WERI-Rb-1 (cell line): Measurements from ENCODE around the gene GLB1L.

Source experiments
- DNase-seq: peaks from one replicate; pipeline ENCODE4 v3.0.0-alpha.2; 2020
- H3K27ac ChIP-seq: fragments of 250-450 bp; sonication (Bioruptor Pico); 2 replicates; pipeline ENCODE4 v1.5.1; 2020; ENCODE audit warnings: mild to moderate bottlenecking, moderate library complexity
- H3K27me3 ChIP-seq: fragments of 250-450 bp; sonication (Bioruptor Pico); 2 replicates; pipeline ENCODE4 v1.5.1; 2021; ENCODE audit warnings: mild to moderate bottlenecking, low read depth, moderate library complexity; ENCODE audit not compliant: insufficient read depth, severe bottlenecking
- H3K36me3 ChIP-seq: fragments of 250-450 bp; sonication (Bioruptor Pico); 2 replicates; pipeline ENCODE4 v1.5.1; 2020; ENCODE audit warnings: mild to moderate bottlenecking, moderate library complexity
- H3K4me3 ChIP-seq: 2 replicates; pipeline ENCODE4 v1.5.1; 2011; ENCODE audit warnings: low read depth, mild to moderate bottlenecking, control low read depth, low read length
- H3K9me3 ChIP-seq: fragments of 250-450 bp; sonication (Bioruptor Pico); 2 replicates; pipeline ENCODE4 v1.5.1; 2021; ENCODE audit warnings: mild to moderate bottlenecking, moderate library complexity; ENCODE audit not compliant: severe bottlenecking
- TF ChIP-seq, protein P1 (sequence below): IDR thresholded peaks from 2 replicates; pipeline ENCODE4 v1.5.1; 2011; ENCODE audit warnings: low read depth, mild to moderate bottlenecking, control low read depth, inconsistent platforms, low read length

Gene GLB1L

DNA sequence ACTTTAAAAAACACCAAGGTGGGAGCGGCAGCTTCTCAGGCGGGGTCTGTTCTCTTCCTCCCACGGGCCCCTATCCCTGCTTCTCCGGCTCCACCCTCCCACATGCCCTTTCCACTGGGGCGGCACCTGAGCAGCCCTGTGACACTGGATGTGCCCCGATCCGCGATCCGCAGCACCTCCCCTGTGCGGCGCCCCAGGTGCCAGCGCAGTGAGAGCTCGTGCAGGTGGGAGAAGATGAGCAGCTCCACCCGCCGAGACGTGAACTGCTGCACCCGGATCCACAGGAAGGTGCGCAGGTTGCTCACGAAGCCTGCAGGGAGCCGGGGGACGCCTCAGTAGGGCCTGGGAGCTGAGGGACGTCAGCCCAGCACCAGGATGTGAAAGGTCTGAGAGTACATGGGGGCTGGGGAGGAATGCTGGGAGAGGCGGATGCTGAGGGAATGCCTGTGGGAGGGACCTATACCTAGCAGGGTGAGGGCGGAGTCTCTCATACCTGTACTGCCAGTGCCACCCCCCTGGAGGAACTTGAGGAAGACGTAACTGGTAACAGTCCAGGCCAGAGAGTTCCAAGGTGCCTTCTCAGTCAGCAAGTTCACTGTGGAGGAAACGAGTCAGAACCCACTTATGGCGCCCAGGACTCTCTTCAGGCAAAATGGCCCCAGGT, 29.2 kb downstream of the GLB1L start:
- Histone ChIP-seq H3K27ac (no peak overlapping the region; the same call in 1 of the 2 replicates), H3K4me3 (no peak overlapping the region), H3K27me3 (no peaks in the 10 kb centered on the region), H3K36me3 (peaks cover 74% of the 10 kb centered on the region), H3K9me3 (no peaks in the 10 kb centered on the region)
- TF ChIP-seq, protein P1, sequence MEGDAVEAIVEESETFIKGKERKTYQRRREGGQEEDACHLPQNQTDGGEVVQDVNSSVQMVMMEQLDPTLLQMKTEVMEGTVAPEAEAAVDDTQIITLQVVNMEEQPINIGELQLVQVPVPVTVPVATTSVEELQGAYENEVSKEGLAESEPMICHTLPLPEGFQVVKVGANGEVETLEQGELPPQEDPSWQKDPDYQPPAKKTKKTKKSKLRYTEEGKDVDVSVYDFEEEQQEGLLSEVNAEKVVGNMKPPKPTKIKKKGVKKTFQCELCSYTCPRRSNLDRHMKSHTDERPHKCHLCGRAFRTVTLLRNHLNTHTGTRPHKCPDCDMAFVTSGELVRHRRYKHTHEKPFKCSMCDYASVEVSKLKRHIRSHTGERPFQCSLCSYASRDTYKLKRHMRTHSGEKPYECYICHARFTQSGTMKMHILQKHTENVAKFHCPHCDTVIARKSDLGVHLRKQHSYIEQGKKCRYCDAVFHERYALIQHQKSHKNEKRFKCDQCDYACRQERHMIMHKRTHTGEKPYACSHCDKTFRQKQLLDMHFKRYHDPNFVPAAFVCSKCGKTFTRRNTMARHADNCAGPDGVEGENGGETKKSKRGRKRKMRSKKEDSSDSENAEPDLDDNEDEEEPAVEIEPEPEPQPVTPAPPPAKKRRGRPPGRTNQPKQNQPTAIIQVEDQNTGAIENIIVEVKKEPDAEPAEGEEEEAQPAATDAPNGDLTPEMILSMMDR, result no peak
- no peak for DNase-seq

DNA sequence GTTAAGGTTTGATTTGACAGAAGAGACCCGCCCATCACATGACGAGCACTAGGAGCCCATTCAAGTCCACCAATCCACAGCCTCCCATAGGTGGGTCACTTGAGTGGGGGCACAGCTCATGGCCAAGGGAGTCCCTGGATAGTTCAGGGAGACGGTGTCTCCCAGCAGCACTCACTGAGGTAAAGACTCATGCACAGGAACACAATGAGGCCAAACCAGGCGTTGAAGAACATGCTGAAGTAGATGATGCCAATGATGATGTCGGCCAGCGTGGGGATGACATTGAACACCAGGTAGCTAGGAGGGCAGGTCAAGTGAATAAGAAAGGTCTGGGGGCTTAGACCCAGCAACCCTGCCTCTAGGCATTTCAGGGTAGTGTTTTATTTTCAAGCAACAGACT, 30.5 kb downstream of the GLB1L start:
- Histone ChIP-seq H3K9me3 (no peaks in the 10 kb centered on the region), H3K27me3 (no peaks in the 10 kb centered on the region), H3K36me3 (peaks cover 75% of the 10 kb centered on the region), H3K4me3 (no peak overlapping the region), H3K27ac (no peak overlapping the region)
- no peak for DNase-seq
- TF ChIP-seq, protein P1, result no peak

DNA sequence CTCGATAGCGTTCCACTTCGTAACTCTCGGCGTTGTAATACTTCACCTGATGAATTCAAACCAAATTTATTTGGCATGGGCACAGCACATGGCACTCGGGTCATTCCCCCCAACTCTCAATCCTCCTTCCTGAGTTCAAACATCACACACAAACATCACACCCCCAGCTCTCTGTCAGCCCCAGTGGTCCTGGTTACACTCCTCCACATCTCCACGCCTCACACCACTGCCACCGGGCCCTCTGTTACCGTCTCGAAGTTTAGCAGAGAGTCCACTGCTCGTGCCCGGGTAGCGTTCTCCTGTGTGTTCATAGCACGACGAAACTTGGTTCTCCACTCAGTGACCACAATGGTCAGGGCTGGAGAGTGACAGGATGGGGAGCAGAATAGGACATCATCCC, 31.1 kb downstream of the GLB1L start:
- Histone ChIP-seq H3K27ac (no peak overlapping the region), H3K27me3 (no peaks in the 10 kb centered on the region), H3K36me3 (peaks cover 77% of the 10 kb centered on the region), H3K4me3 (no peak overlapping the region), H3K9me3 (no peaks in the 10 kb centered on the region)
- no peak for DNase-seq
- TF ChIP-seq, protein P1, result no peak

DNA sequence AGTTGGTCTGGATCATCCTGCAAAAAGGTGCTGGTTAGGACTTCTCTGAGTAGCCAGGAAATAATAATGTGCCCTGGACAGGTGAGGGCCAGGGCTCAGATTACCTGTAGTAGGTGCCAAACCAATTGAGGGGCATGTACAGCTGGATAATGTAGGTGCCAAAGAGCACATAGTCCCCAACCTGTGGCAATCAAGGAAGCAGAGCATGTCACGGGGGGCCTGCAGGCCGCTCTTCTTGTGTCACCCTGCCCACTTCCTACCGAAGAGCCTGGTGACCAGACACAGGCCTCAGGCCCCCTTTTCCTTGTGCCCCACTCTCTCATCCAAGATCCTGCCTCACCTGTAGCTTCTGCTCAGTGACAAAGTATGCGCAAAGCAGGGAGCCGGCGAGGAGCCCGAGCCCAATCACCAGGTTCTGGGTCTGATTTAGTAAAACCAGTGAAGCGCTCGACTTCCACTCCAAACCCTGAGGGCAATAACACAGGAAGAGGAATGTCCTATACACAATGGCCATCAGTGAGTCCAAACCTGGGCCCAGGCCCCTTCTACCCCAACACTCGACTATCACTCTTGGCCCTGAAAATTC, 31.7 kb downstream of the GLB1L start:
- Histone ChIP-seq H3K36me3 (peaks cover 83% of the 10 kb centered on the region), H3K9me3 (no peaks in the 10 kb centered on the region), H3K27ac (no peak overlapping the region), H3K4me3 (no peak overlapping the region), H3K27me3 (no peaks in the 10 kb centered on the region)
- TF ChIP-seq, protein P1, result no peak
- no peak for DNase-seq

DNA sequence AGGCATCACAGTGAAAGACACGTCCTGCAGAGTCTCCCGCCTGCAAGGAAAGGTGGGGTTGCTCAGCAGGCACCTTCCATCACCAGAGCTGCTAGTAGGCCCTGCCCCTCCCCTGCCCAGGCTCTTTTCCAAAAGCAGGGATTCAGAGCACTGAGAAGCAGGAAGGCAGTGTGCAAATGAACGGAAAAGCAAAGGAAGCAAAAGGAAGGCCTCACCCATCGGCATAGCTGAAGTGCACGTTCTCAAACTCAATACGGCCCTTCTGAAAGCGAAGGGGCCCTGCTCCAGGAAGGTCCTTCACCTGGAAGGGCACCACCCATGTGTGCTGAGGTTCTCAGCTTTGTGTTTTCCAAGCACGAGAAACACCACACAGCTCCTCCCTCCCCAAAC, 32.2 kb downstream of the GLB1L start:
- H3K27me3 ChIP-seq, result no peaks in the 10 kb centered on the region
- H3K4me3 ChIP-seq, result no peak overlapping the region
- DNase-seq, result no peak
- no peak overlapping the region for H3K27ac ChIP-seq
- H3K9me3 ChIP-seq, result no peaks in the 10 kb centered on the region
- H3K36me3 ChIP-seq, result peaks cover 88% of the 10 kb centered on the region
- TF ChIP-seq, protein P1, result no peak

DNA sequence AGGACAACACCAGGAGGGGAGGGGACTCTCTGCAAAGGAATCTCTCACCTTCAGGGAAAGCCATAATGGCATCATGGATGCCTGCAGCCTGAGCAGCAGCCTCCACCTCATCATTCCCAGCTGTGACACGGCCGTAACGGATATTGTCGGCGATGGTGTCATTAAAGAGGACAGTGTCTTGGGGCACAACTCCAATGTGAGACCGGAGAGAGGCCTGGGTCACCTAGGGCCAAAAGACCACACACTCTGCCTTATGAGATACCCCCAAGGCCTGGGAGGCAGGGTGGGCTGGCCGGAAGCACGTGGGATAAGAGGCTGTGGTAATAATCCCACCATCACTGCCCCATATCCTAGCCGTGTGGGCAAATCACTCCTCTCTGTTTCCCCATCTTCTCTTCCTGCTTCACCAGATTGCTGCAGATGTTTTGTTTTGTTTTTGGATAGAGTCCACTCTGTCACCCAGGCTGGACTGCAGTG, 34.3 kb downstream of the GLB1L start:
- Histone ChIP-seq H3K9me3 (no peaks in the 10 kb centered on the region), H3K4me3 (no peak overlapping the region), H3K27ac (no peak overlapping the region), H3K36me3 (peaks cover 82% of the 10 kb centered on the region), H3K27me3 (no peaks in the 10 kb centered on the region)
- TF ChIP-seq, protein P1, result no peak
- no peak for DNase-seq
